ENCODE data around the gene AGBL1.
"Not testable (repeated sequence)": the region's sequence is repeated elsewhere in the genome, so short reads cannot be mapped to it uniquely, and the experiment has no call there.

The AGBL1 gene

GRCh38 chr15:86505951-86506350, 426.3 kb downstream of the AGBL1 start:
- no peak for DNase-seq (ENCODE audit: low read depth)

GRCh38 chr15:86506401-86506800, 426.7 kb downstream of the AGBL1 start:
- DNase-seq (ENCODE audit: low read depth) = no peak

GRCh38 chr15:86515625-86516024, 436.0 kb downstream of the AGBL1 start:
- no peak for DNase-seq (ENCODE audit: low read depth)

- no peak for DNase-seq (ENCODE audit: low read depth)
Observed at GRCh38 chr15:86522721-86523120, 443.1 kb downstream of the AGBL1 start.

GRCh38 chr15:86526938-86527690, 447.4 kb downstream of the AGBL1 start:
- DNase-seq (ENCODE audit: low read depth) = no peak

GRCh38 chr15:86528094-86528493, 448.4 kb downstream of the AGBL1 start:
- DNase-seq (ENCODE audit: low read depth) = not testable (repeated sequence)

GRCh38 chr15:86538141-86538540, 458.5 kb downstream of the AGBL1 start:
- no peak for DNase-seq (ENCODE audit: low read depth)

- no peak for DNase-seq (ENCODE audit: low read depth)
Observed at GRCh38 chr15:86540840-86541467, 461.3 kb downstream of the AGBL1 start.

GRCh38 chr15:86541540-86541939, 461.9 kb downstream of the AGBL1 start:
- no peak for DNase-seq (ENCODE audit: low read depth)

GRCh38 chr15:86550075-86550474, 470.4 kb downstream of the AGBL1 start:
- no peak for DNase-seq (ENCODE audit: low read depth)

- no peak for DNase-seq (ENCODE audit: low read depth)
Observed at GRCh38 chr15:86553108-86553507, 473.4 kb downstream of the AGBL1 start.

- DNase-seq (ENCODE audit: low read depth) = no peak
Observed at GRCh38 chr15:86555098-86555497, 475.4 kb downstream of the AGBL1 start.

GRCh38 chr15:86555939-86556338, 476.3 kb downstream of the AGBL1 start:
- no peak for DNase-seq (ENCODE audit: low read depth)

- no peak for DNase-seq (ENCODE audit: low read depth)
Observed at GRCh38 chr15:86556396-86557017, 476.8 kb downstream of the AGBL1 start.

- DNase-seq (ENCODE audit: low read depth) = no peak
Observed at GRCh38 chr15:86557018-86557550, 477.4 kb downstream of the AGBL1 start.

- no peak for DNase-seq (ENCODE audit: low read depth)
Observed at GRCh38 chr15:86558252-86558651, 478.6 kb downstream of the AGBL1 start.

GRCh38 chr15:86558686-86559085, 479.0 kb downstream of the AGBL1 start:
- no peak for DNase-seq (ENCODE audit: low read depth)

- no peak for DNase-seq (ENCODE audit: low read depth)
Observed at GRCh38 chr15:86568378-86568777, 488.7 kb downstream of the AGBL1 start.

- no peak for DNase-seq (ENCODE audit: low read depth)
Observed at GRCh38 chr15:86570738-86571137, 491.1 kb downstream of the AGBL1 start.

- DNase-seq (ENCODE audit: low read depth) = no peak
Observed at GRCh38 chr15:86571873-86572272, 492.2 kb downstream of the AGBL1 start.

GRCh38 chr15:86572368-86572841, 492.7 kb downstream of the AGBL1 start:
- DNase-seq (ENCODE audit: low read depth) = no peak

- DNase-seq (ENCODE audit: low read depth) = no peak
Observed at GRCh38 chr15:86573476-86573875, 493.8 kb downstream of the AGBL1 start.

GRCh38 chr15:86588413-86588812, 508.7 kb downstream of the AGBL1 start:
- no peak for DNase-seq (ENCODE audit: low read depth)

All from fibroblast of the conjunctiva (primary cell).